Retinal pigment epithelial cell (primary cell): ENCODE data around the gene ZNF583.

ENCODE experiments used
- DNase-seq: peaks from one replicate; pipeline ENCODE4 v3.0.0-alpha.2; 2010; ENCODE audit warnings: low read depth
- H3K4me3 ChIP-seq: 2 replicates; pipeline ENCODE4 v1.5.1; 2011; ENCODE audit warnings: mild to moderate bottlenecking, low read length, control low read depth, moderate library complexity
- TF ChIP-seq, protein P1 (sequence below): conservative IDR thresholded peaks from 2 replicates; pipeline ENCODE4 v1.5.1; 2011; ENCODE audit warnings: low read depth, low read length, control low read depth, inconsistent platforms

Gene ZNF583

DNA sequence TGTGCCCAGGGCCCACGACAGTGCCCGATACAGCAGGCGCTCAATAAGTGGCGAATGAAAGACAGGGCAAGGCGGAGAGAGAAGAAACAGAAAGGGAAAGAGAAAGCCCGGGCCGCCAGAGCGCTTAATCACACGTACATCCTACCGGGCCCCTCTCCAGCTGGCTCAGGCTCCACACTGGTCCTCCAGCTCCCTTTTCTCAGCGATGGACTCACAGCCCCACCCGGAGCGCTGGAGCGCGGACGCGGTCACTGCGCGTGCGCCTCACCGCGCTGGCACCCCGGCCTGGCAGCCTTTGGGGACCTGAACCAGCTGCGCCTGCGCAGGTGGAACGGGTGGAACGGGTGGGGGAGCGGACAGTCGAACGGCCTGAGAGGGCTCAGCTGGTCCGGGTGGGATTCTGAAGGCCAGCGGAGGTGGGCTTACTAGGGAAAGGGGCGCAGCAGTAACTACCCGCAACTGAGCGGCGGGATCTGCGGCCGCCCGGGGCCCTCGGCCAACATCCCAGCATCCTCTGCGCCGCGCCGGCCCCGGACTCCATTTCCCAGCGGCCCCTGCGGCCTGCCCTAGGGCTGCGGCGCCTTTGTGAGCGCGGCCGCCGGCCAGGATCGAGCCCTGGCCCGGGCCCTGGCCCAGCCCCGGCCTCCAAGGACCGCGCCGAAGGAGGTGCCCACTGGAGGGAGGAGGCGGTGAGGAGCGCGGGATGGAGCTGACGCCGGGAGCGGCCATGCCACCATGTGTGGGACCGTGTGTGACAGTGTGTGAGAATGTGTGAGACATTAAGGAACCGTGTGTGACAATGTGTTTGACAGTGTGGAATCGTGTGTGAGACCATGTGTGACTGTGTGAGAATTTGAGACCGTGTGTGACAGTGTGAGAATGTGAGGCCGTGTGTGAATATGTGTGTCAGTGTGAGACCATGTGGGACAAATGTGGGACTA, at the start of gene ZNF583:
Gene ZNF583, plus strand, starts transcription at position 569 of the 941 bp plus-strand sequence. CDS start 2,783 bp downstream, outside the sequence.
- TF ChIP-seq, protein P1, sequence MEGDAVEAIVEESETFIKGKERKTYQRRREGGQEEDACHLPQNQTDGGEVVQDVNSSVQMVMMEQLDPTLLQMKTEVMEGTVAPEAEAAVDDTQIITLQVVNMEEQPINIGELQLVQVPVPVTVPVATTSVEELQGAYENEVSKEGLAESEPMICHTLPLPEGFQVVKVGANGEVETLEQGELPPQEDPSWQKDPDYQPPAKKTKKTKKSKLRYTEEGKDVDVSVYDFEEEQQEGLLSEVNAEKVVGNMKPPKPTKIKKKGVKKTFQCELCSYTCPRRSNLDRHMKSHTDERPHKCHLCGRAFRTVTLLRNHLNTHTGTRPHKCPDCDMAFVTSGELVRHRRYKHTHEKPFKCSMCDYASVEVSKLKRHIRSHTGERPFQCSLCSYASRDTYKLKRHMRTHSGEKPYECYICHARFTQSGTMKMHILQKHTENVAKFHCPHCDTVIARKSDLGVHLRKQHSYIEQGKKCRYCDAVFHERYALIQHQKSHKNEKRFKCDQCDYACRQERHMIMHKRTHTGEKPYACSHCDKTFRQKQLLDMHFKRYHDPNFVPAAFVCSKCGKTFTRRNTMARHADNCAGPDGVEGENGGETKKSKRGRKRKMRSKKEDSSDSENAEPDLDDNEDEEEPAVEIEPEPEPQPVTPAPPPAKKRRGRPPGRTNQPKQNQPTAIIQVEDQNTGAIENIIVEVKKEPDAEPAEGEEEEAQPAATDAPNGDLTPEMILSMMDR: no peak
- H3K4me3 ChIP-seq: peak within 1 kb of the TSS; percentile 72
- peak; percentile 84 for DNase-seq

DNA sequence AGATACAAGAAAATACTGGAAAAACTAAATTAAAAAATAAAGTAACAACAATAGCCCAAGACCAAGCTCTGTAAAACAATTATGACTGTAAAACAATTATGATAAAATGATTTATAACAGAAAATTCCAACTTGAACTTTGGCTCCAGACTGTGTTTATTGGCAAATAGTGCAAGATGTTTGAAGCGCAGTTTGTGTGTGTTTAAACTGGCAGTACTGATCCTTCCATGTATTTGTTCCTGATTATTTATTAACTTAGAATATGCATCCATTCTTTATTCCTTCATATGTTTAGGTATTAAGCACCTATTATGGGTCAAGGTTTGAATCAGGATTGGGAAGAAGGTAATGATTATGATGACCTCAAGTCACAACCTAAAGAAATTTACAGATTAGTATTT, 48.6 kb upstream of the ZNF583 start:
- TF ChIP-seq, protein P1: no peak
- DNase-seq: no peak
- H3K4me3 ChIP-seq: no peak overlapping the region

DNA sequence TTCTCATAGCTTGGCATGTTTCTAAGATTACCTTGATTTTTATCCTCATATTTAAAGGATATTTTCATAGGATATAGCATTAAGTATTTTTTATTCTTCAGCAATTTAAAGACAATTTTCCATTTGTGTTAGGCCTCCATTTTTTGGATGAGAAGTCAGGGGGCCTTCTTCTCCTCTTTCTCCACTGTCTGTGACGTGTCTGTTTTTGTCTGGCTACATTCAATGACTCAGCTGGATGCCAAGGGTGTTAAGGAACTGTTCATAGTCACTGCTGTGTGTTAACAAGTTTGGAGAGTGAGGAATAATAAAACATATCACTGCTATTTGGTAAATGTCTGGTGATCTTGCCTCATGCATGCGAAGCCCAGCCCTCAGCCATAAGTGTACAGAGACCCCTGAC, 47.2 kb upstream of the ZNF583 start:
- TF ChIP-seq, protein P1: no peak
- H3K4me3 ChIP-seq: no peak overlapping the region
- no peak for DNase-seq

DNA sequence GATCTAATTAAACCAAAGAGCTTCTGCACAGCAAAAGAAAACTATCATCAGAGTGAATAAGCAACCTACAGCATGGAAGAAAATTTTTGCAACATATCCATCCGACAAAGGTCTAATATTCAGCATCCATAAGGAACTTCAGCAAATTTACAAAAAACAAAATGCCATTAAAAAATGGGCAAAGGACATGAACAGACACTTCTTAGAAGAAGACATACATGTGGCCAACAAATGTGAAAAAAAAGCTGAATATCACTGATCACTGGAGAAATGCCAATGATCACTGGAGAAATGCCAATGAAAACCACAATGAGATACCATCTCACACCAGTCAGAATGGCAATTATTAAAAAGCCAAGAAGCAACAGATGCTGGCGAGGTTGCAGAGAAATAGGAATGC, 43.3 kb upstream of the ZNF583 start:
- TF ChIP-seq, protein P1: no peak
- H3K4me3 ChIP-seq: no peak overlapping the region
- no peak for DNase-seq

DNA sequence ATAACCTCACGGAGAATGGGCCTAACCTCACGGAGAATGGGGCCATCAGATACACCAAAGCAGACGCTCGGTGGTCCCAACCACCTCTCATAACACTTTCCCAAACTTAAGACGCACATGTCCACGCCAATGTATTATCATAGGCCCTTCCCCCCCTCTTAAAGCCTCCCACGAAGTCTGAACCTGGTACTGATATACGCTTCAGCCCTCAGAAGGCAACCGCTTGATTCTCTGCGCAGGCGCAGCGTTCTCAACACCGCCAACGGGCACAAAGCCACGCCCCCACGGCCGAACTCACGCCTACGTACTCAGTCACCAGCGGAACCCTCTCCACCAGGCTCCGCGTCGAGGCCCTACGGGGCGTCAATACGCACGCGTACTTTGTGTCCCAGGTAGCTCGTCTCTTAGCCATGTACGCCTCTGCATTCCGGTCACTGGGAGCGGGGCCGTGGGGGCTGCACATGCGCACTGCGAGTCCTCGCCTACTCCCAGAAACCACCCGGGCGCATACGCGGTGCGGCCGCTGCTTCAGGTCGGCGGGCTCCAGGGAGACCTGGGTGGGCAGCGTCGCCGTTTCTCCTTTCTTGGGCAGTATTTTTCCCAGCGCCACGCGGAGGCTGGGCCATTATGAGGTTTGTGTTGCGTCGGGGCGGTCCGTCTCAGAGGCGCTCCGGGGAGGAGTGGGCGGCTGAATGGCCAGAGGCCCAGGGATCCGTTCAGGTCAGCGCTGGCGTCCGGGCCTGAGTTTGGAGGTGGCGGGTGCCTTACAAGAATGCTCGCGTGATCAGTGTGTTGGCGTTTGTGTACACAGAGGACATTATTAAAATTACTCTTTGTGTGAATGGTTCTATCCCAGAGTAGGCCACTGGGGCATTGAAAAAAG, 36.1 kb upstream of the ZNF583 start:
- TF ChIP-seq, protein P1: no peak
- peak overlapping the region; percentile 71 for H3K4me3 ChIP-seq
- peak; percentile 93 for DNase-seq

DNA sequence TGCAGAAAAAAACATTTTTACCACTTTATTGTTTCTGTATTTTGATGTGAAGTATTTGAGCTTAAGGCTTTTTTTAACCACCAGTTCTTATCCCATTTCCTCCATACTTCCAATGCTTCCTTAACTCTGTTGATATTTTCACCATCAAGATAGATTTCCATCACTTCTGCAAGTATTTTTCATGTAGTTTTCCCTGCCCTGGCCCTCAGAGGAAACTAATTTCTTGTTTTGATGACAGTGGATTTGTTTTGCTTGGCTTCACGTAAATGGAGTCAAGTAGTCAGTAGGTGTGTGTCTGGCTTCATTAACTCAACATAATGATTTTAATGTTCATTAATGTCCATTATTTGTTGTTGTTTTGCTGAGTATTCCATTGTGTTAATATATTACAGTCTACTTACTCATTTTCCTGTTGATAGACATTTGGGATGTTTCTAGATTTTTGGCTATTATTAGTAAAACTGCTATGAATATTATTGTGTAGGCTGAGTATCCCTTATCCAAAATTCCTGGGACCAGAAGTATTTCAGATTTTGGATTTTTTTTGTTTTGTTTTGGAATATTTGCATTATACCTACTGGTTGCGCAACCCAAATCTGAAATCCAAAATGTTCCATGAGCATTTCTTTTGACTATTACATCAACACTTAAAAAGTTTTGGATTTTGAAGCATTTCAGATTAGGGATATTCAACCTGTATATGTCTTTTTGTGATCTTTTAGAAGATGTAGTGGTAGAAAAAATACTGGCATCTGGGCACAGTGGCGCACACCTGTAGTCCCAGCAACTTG, 34.1 kb upstream of the ZNF583 start:
- TF ChIP-seq, protein P1: no peak
- no peak for DNase-seq
- no peak overlapping the region for H3K4me3 ChIP-seq
